ENCODE results near the gene ATF7IP. TPM values are rescaled to one million over a fixed set of nuclear protein-coding genes. Genes with fewer than 3 reads are reported as not detected.

The ATF7IP gene
- total RNA-seq, 1 experiment from 2014 or later, result 25.4 TPM

- TF ChIP-seq POLR2AphosphoS5 (IDR thresholded peaks at IDR 0.05; ENCODE audit: low read depth, low read length) (no peak), TCF7L2 (IDR thresholded peaks at IDR 0.05; ENCODE audit: low read depth, low read length) (no peak), CTCF (IDR thresholded peaks at IDR 0.05) (no peak), REST (IDR thresholded peaks at IDR 0.05; ENCODE audit: insufficient read depth in 1 of 2, low read depth in 2 of 2, low read length in 1 of 2) (no peak), SIN3A (IDR thresholded peaks at IDR 0.05; ENCODE audit: borderline replicate concordance, insufficient read depth, low read depth, low read length) (no peak)
- ChIA-PET POLR2A (no interaction called here), CTCF (no interaction called here)
- no peak for DNase-seq (ENCODE audit: low read depth, low spot score)
- Histone ChIP-seq H3K4me1 (ENCODE audit: control insufficient read depth, insufficient read depth, low read length) (no peaks in the 10 kb centered on the region), H3K27me3 (ENCODE audit: control insufficient read depth, insufficient read depth, low read length) (no peaks in the 10 kb centered on the region), H3K9me3 (ENCODE audit: control insufficient read depth, insufficient read depth, low read depth, low read length) (no peaks in the 10 kb centered on the region), H3K36me3 (ENCODE audit: control insufficient read depth, insufficient read depth, low read length) (peaks cover 7% of the 10 kb centered on the region), H3K27ac (ENCODE audit: low read length) (no peak overlapping the region), H3K4me3 (ENCODE audit: low read depth in 2 of 2, low read length in 2 of 2) (no peak overlapping the region)
- no TSS peak for BruUV-seq (replicated peaks)
- no peak for ATAC-seq
- in situ Hi-C loops (cut with HindIII; ENCODE audit: low pct_unique_long_range_greater_than_20kb, low sequenced_read_pairs) (no loop called here), intact Hi-C loops (cut with micrococcal nuclease; ENCODE audit: unreplicated experiment) (no loop called here)
Observed at GRCh38 chr12:14505626-14506596, 140.4 kb downstream of the ATF7IP start.

DNA sequence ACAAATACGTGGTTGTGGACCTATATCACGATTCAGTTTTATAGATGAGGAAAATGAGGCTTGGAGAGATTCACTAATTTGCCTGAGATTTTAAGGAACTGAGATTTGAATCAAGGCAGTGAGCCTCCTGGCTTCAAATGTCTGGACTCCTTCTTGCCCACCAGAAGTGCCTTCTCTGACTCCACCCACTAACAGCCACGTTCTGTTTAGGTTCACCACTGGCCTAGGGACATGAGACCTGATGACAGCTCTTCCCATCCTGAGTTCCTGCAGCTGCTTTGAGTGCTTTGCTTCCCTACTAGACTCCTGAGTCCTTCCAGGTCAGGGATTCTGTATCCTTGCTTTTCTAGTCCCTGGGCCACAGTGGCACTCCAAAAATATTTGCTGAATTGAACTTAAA is 145.1 kb downstream of the ATF7IP start:
- no peak overlapping the region for H3K27ac ChIP-seq (ENCODE audit: low read length)
- H3K27me3 ChIP-seq (ENCODE audit: control insufficient read depth, insufficient read depth, low read length), result no peaks in the 10 kb centered on the region
- TF ChIP-seq CTCF (IDR thresholded peaks at IDR 0.05), result no peak
- ChIA-PET CTCF (no interaction called here), POLR2A (no interaction called here)
- intact Hi-C loops (cut with micrococcal nuclease; ENCODE audit: unreplicated experiment) (no loop called here), in situ Hi-C loops (cut with HindIII; ENCODE audit: low pct_unique_long_range_greater_than_20kb, low sequenced_read_pairs) (no loop called here)
- no peaks in the 10 kb centered on the region for H3K36me3 ChIP-seq (ENCODE audit: control insufficient read depth, insufficient read depth, low read length)
- no peaks in the 10 kb centered on the region for H3K4me1 ChIP-seq (ENCODE audit: control insufficient read depth, insufficient read depth, low read length)
- DNase-seq (ENCODE audit: low read depth, low spot score), result no peak
- no TSS peak for BruUV-seq (replicated peaks)
- no peak for ATAC-seq
- H3K9me3 ChIP-seq (ENCODE audit: control insufficient read depth, insufficient read depth, low read depth, low read length), result no peaks in the 10 kb centered on the region
- no peak overlapping the region for H3K4me3 ChIP-seq (ENCODE audit: low read depth in 2 of 2, low read length in 2 of 2)
